Measurements from ENCODE around the gene TMEM132D.

Gene TMEM132D

GRCh38 chr12:129231491-129231890 lies 672.3 kb downstream of the TMEM132D start:
- no peaks in the 10 kb centered on the region for H3K36me3 ChIP-seq (ENCODE audit: control insufficient read depth in 1 of 2, insufficient read depth in 2 of 2, low read depth in 1 of 2, low read length in 2 of 2)
- no peak overlapping the region for H3K23ac ChIP-seq (ENCODE audit: low read length in 2 of 2)
- H3K18ac ChIP-seq (ENCODE audit: low read depth in 1 of 2, low read length in 2 of 2), result no peak overlapping the region
- H4K91ac ChIP-seq (ENCODE audit: low read length), result no peak overlapping the region
- no peak for DNase-seq
- no peak overlapping the region for H2BK12ac ChIP-seq (ENCODE audit: low read length in 2 of 2)
- no peak overlapping the region for H2AK5ac ChIP-seq (ENCODE audit: low read length, severe bottlenecking)
- H3K9me3 ChIP-seq (ENCODE audit: control insufficient read depth, low read length), result peaks cover 13% of the 10 kb centered on the region
- no peak overlapping the region for H2BK120ac ChIP-seq (ENCODE audit: low read depth, low read length)
- no peak overlapping the region for H3K4me3 ChIP-seq (ENCODE audit: insufficient read depth in 1 of 2, low read depth in 1 of 2, low read length in 2 of 2)
- no peaks in the 10 kb centered on the region for H3K79me1 ChIP-seq (replicated peaks; ENCODE audit: low read length, poor library complexity, severe bottlenecking)
- no peak overlapping the region for H3K4me2 ChIP-seq (ENCODE audit: low read length, poor library complexity, severe bottlenecking)
- no peak overlapping the region for H2BK5ac ChIP-seq (ENCODE audit: low read depth, low read length, poor library complexity, severe bottlenecking)
- H3K27ac ChIP-seq (ENCODE audit: low read length, poor library complexity, severe bottlenecking), result no peak overlapping the region
- H2AFZ ChIP-seq (ENCODE audit: low read depth, low read length), result no peak overlapping the region
- no peaks in the 10 kb centered on the region for H3K27me3 ChIP-seq (ENCODE audit: control insufficient read depth in 1 of 2, insufficient read depth in 1 of 2, low read length in 2 of 2)
- 58% methylated on average over 3 of the region's 3 CpGs for WGBS
- no peaks in the 10 kb centered on the region for H3K4me1 ChIP-seq (ENCODE audit: control insufficient read depth, insufficient read depth, low read depth, low read length)
- H3K14ac ChIP-seq (ENCODE audit: low read length in 2 of 2), result no peak overlapping the region
- H3K4ac ChIP-seq (ENCODE audit: low read depth in 1 of 2, low read length in 2 of 2), result no peak overlapping the region
- no peak overlapping the region for H4K8ac ChIP-seq (ENCODE audit: low read length)
- H2BK15ac ChIP-seq (ENCODE audit: low read depth, poor library complexity, severe bottlenecking), result no peak overlapping the region
- no peak overlapping the region for H3K9ac ChIP-seq (ENCODE audit: low read length)

- Histone ChIP-seq H4K8ac (ENCODE audit: low read length) (no peak overlapping the region), H3K27me3 (ENCODE audit: control insufficient read depth in 1 of 2, insufficient read depth in 1 of 2, low read length in 2 of 2) (no peaks in the 10 kb centered on the region), H3K4me1 (ENCODE audit: control insufficient read depth, insufficient read depth, low read depth, low read length) (no peaks in the 10 kb centered on the region), H3K14ac (ENCODE audit: low read length in 2 of 2) (no peak overlapping the region), H3K9ac (ENCODE audit: low read length) (no peak overlapping the region), H3K18ac (ENCODE audit: low read depth in 1 of 2, low read length in 2 of 2) (no peak overlapping the region), H2BK15ac (ENCODE audit: low read depth, poor library complexity, severe bottlenecking) (no peak overlapping the region), H3K79me1 (replicated peaks; ENCODE audit: low read length, poor library complexity, severe bottlenecking) (no peaks in the 10 kb centered on the region), H3K9me3 (ENCODE audit: control insufficient read depth, low read length) (peaks cover 15% of the 10 kb centered on the region), H2BK5ac (ENCODE audit: low read depth, low read length, poor library complexity, severe bottlenecking) (no peak overlapping the region), H2AFZ (ENCODE audit: low read depth, low read length) (no peak overlapping the region), H3K23ac (ENCODE audit: low read length in 2 of 2) (no peak overlapping the region), H2BK120ac (ENCODE audit: low read depth, low read length) (no peak overlapping the region), H4K91ac (ENCODE audit: low read length) (no peak overlapping the region), H2AK5ac (ENCODE audit: low read length, severe bottlenecking) (no peak overlapping the region), H3K4ac (ENCODE audit: low read depth in 1 of 2, low read length in 2 of 2) (no peak overlapping the region), H3K27ac (ENCODE audit: low read length, poor library complexity, severe bottlenecking) (no peak overlapping the region), H3K4me3 (ENCODE audit: insufficient read depth in 1 of 2, low read depth in 1 of 2, low read length in 2 of 2) (no peak overlapping the region), H3K4me2 (ENCODE audit: low read length, poor library complexity, severe bottlenecking) (no peak overlapping the region), H3K36me3 (ENCODE audit: control insufficient read depth in 1 of 2, insufficient read depth in 2 of 2, low read depth in 1 of 2, low read length in 2 of 2) (no peaks in the 10 kb centered on the region), H2BK12ac (ENCODE audit: low read length in 2 of 2) (no peak overlapping the region)
- no peak for DNase-seq
- WGBS, result 67% methylated on average over 4 of the region's 4 CpGs
These were observed 672.8 kb downstream of the TMEM132D start for GRCh38 chr12:129230995-129231394.

GRCh38 chr12:129226851-129227250 lies 677.0 kb downstream of the TMEM132D start:
- Histone ChIP-seq H3K4me2 (ENCODE audit: low read length, poor library complexity, severe bottlenecking) (no peak overlapping the region), H2BK15ac (ENCODE audit: low read depth, poor library complexity, severe bottlenecking) (no peak overlapping the region), H2BK12ac (ENCODE audit: low read length in 2 of 2) (no peak overlapping the region), H2AFZ (ENCODE audit: low read depth, low read length) (no peak overlapping the region), H2AK5ac (ENCODE audit: low read length, severe bottlenecking) (no peak overlapping the region), H3K27ac (ENCODE audit: low read length, poor library complexity, severe bottlenecking) (no peak overlapping the region), H2BK120ac (ENCODE audit: low read depth, low read length) (no peak overlapping the region), H3K79me1 (replicated peaks; ENCODE audit: low read length, poor library complexity, severe bottlenecking) (no peaks in the 10 kb centered on the region), H3K27me3 (ENCODE audit: control insufficient read depth in 1 of 2, insufficient read depth in 1 of 2, low read length in 2 of 2) (no peaks in the 10 kb centered on the region), H2BK5ac (ENCODE audit: low read depth, low read length, poor library complexity, severe bottlenecking) (no peak overlapping the region), H3K36me3 (ENCODE audit: control insufficient read depth in 1 of 2, insufficient read depth in 2 of 2, low read depth in 1 of 2, low read length in 2 of 2) (no peaks in the 10 kb centered on the region), H4K91ac (ENCODE audit: low read length) (no peak overlapping the region), H3K18ac (ENCODE audit: low read depth in 1 of 2, low read length in 2 of 2) (no peak overlapping the region), H3K4me1 (ENCODE audit: control insufficient read depth, insufficient read depth, low read depth, low read length) (no peaks in the 10 kb centered on the region), H3K23ac (ENCODE audit: low read length in 2 of 2) (no peak overlapping the region), H3K14ac (ENCODE audit: low read length in 2 of 2) (no peak overlapping the region), H3K9me3 (ENCODE audit: control insufficient read depth, low read length) (peaks cover 25% of the 10 kb centered on the region), H3K4me3 (ENCODE audit: insufficient read depth in 1 of 2, low read depth in 1 of 2, low read length in 2 of 2) (no peak overlapping the region), H3K4ac (ENCODE audit: low read depth in 1 of 2, low read length in 2 of 2) (no peak overlapping the region), H3K9ac (ENCODE audit: low read length) (no peak overlapping the region), H4K8ac (ENCODE audit: low read length) (no peak overlapping the region)
- 76% methylated on average over 4 of the region's 6 CpGs for WGBS
- DNase-seq, result no peak

- H4K91ac ChIP-seq (ENCODE audit: low read length), result no peak overlapping the region
- no peaks in the 10 kb centered on the region for H3K27me3 ChIP-seq (ENCODE audit: control insufficient read depth in 1 of 2, insufficient read depth in 1 of 2, low read length in 2 of 2)
- no peak overlapping the region for H4K8ac ChIP-seq (ENCODE audit: low read length)
- H2AK5ac ChIP-seq (ENCODE audit: low read length, severe bottlenecking), result no peak overlapping the region
- H2BK120ac ChIP-seq (ENCODE audit: low read depth, low read length), result no peak overlapping the region
- no peak overlapping the region for H2BK15ac ChIP-seq (ENCODE audit: low read depth, poor library complexity, severe bottlenecking)
- H3K14ac ChIP-seq (ENCODE audit: low read length in 2 of 2), result no peak overlapping the region
- H3K4me3 ChIP-seq (ENCODE audit: insufficient read depth in 1 of 2, low read depth in 1 of 2, low read length in 2 of 2), result no peak overlapping the region
- no peak overlapping the region for H3K27ac ChIP-seq (ENCODE audit: low read length, poor library complexity, severe bottlenecking)
- no peaks in the 10 kb centered on the region for H3K36me3 ChIP-seq (ENCODE audit: control insufficient read depth in 1 of 2, insufficient read depth in 2 of 2, low read depth in 1 of 2, low read length in 2 of 2)
- H3K79me1 ChIP-seq (replicated peaks; ENCODE audit: low read length, poor library complexity, severe bottlenecking), result no peaks in the 10 kb centered on the region
- no peak for DNase-seq
- 89% methylated on average over 7 of the region's 7 CpGs for WGBS
- H3K18ac ChIP-seq (ENCODE audit: low read depth in 1 of 2, low read length in 2 of 2), result no peak overlapping the region
- no peak overlapping the region for H3K9ac ChIP-seq (ENCODE audit: low read length)
- no peak overlapping the region for H2AFZ ChIP-seq (ENCODE audit: low read depth, low read length)
- no peak overlapping the region for H3K23ac ChIP-seq (ENCODE audit: low read length in 2 of 2)
- H3K4me2 ChIP-seq (ENCODE audit: low read length, poor library complexity, severe bottlenecking), result no peak overlapping the region
- H2BK12ac ChIP-seq (ENCODE audit: low read length in 2 of 2), result no peak overlapping the region
- H2BK5ac ChIP-seq (ENCODE audit: low read depth, low read length, poor library complexity, severe bottlenecking), result no peak overlapping the region
- no peaks in the 10 kb centered on the region for H3K4me1 ChIP-seq (ENCODE audit: control insufficient read depth, insufficient read depth, low read depth, low read length)
- peaks cover 23% of the 10 kb centered on the region for H3K9me3 ChIP-seq (ENCODE audit: control insufficient read depth, low read length)
- no peak overlapping the region for H3K4ac ChIP-seq (ENCODE audit: low read depth in 1 of 2, low read length in 2 of 2)
These were observed 677.8 kb downstream of the TMEM132D start for GRCh38 chr12:129226005-129226404.

All from mesenchymal stem cell (in vitro differentiated cells and primary cell).